DMS153 treated with DMSO at 0.1 percent for 48 hours (cell line): ENCODE measurements around the gene CFAP97D1.

ENCODE experiments used
- DNase-seq: peaks from one replicate; lab custom pipeline; 2025; ENCODE audit not compliant: unreplicated experiment; lab: John Stamatoyannopoulos, UW

CFAP97D1 gene

GRCh38 chr17:43767713-43768059 lies 12.5 kb upstream of the CFAP97D1 start:
- no peak for DNase-seq

- DNase-seq = no peak
These were observed 11.9 kb upstream of the CFAP97D1 start for GRCh38 chr17:43768382-43768781.

- DNase-seq = no peak
These were observed 11.3 kb upstream of the CFAP97D1 start for GRCh38 chr17:43768943-43769342.

DNA sequence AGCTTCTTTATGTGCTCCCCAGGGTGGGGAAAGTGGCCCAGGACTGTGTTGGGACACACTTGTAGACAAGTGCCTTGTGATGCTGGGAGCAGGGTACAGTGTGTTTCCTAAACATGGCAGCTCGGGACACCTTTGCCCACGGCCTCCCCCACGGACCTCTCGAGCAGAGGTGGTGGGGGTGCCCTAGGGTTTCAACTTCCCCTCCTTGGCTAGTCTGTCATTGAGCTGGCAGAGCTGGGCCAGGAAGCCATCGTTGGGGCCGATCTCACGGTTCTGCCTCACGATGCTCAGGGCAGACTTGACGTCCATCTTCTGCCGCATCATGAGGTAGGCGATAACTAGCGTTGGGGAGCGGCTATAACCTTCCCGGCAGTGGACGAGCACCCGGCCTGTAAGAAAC lies 10.8 kb upstream of the CFAP97D1 start:
- DNase-seq = no peak

DNA sequence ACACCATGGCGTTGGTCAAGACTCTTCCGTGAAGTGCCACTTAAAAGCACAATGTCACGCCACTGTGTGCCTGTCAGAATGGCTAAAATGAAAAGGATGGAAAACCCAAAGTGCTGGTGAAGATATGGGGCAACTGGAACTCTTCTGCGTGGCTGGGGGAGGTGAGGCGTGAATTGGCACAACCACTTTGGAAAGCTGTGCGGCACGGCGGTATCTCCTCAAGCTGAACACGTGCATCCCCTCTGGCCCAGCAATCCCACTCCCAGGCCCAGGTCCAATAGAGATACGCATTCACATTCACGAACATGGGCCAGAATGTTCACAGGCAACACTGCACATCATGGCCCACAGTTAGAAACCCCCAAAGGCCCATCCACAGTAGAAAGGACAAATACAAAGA lies 10.4 kb upstream of the CFAP97D1 start:
- no peak for DNase-seq

DNA sequence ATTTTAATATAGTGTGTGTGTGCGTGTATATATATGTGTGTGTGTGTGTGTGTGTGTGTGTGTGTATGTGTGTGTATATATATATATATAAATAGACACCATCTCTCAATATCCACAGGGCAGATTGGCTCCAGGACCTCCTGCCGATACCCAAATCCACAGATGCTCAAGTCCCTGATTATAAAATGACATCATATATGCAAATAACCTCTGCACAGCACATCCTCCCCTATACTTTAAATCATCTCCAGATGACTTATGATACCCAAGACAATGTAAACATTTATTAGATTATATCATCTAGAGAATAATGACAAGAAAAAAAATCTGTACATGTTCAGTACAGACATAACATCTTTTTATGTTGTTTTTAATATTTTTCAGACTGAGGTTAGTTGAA lies 9.3 kb upstream of the CFAP97D1 start:
- no peak for DNase-seq

GRCh38 chr17:43771463-43771862 lies 8.8 kb upstream of the CFAP97D1 start:
- no peak for DNase-seq

GRCh38 chr17:43772877-43773648 lies 7.2 kb upstream of the CFAP97D1 start:
- DNase-seq = no peak

DNA sequence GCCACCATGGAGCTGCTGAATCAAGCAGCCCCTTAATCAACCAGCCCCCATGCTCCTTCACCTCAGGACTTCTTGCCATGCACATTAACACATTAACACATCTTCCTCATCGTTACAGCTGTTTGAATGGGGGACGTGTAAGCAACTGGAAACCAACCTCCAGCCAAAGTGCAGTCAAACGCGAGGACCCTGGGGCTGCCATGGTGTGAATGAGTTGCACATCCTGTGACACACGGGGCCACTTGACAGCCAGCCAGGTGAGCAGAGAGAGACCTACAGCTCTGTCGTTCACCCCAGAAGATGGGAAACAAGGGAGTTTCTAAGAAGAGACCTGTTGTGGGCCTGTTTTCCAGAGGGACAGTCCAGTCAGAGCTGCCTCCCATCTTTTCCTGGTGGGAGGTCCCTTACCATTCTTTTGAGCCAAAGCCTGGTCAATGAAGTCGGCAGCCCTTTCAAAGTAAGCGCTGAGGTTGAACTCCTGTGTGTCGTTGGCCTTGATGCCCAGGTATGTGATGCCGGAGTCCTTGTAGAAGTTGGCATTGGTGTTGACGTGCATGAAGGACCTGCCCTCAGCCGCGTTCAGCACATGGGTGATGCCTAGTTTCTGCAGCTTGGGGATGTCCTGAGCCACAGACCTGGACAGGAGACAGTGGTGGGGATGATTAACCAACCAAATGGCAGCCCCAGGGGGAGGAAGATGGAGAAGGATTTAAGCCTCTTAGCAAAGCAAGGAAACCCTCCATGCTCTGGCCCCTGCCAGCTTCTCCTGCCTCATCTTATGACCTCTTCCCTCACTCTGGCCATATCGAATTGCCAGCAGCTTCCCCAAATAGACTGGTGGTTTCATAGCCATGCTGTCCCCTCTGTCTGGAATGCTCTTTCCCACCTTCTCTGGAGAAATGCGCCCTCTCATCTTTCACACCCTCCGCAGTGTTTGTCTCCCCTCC lies 5.7 kb upstream of the CFAP97D1 start:
- DNase-seq = no peak

- peak; percentile 27 for DNase-seq
These were observed 1.7 kb upstream of the CFAP97D1 start, which contains the start of gene DUSP3 for GRCh38 chr17:43778337-43779144. Gene DUSP3, minus strand, starts transcription at chr17:43778977. Its CDS starts 53 bp downstream, at chr17:43778924.

DNA sequence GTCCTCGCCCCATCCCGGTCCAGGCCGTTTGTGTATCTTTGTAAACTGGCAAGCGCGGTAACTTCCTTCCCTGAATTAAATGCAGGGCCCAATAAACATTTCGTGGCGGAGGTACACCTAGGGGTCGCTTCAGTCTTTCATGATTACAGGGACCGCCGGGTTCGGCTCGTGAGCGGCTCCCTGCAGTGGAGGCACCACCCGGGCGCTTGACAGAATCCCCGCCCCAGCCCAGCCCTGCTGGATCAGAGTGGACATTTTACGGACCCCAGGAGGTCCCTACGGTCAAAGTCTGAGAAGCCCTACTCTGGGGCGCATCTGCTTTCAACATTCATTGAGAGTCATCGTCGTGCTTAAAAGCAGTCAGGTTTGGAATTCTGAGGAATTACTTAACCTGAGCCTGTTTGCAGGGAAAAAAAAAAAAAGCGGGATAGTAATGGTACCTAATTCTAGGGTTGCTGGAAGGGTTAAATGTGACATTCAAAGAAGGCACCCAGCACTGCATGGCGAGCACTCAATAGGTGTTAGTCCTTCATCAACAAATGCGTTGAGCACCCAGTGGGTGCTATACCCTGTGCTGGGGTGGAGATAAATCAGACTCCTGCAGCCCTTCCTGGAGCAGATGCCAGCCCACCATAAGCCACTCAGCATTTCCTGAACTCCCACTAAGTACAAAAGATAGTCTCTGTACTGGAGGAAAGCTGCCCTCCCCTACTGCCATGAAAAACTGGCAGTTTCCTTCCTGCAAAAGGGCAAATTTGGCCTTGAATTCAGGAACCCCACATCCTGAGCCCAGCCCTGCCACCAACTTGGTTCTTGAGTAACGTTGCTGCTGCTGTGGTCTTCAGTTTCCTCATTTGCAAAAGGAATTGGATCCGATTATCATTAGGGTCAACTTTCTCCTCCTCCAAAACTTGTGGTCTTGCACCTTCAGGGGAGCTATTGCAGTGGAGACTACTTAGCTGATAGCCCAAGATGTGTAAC lies 800 bp upstream of the CFAP97D1 start:
- no peak for DNase-seq

DNA sequence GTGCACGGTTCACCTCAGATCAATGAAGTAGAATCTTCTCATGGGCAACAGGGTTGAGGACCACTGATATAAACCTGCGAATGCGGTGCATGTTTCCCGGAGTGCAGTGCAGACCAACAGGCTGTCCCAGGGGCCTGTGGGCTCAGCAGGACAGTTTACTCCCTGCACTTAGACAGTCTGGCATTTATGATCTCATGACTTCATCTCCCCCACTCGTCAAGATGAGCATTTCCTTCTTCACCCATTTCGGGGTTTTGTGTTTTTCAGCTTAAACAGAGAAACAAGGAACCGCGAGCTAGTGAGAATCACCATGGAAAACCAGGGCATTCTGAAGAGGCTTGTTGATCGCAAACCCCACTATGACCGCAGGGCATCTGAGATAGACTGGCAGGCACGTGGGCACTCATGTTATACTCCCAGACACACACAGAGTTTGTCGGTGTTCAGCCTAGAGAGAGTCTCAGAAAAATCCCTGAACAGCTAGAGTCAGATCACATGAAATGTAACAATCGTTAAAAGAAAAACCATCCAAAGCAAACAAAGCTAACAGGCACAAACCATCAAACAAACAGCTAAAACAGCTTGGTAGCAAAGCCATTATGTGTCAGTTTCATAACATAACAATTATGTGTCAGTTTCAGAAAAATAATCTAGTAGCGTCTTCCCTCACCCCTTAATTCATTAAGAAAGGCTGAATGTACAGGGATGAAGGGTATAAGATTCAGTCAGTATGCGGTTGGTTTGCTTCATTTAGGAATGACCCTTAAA lies 2.9 kb downstream of the CFAP97D1 start:
- DNase-seq = no peak

GRCh38 chr17:43784068-43784467 lies 3.8 kb downstream of the CFAP97D1 start:
- DNase-seq = no peak

DNA sequence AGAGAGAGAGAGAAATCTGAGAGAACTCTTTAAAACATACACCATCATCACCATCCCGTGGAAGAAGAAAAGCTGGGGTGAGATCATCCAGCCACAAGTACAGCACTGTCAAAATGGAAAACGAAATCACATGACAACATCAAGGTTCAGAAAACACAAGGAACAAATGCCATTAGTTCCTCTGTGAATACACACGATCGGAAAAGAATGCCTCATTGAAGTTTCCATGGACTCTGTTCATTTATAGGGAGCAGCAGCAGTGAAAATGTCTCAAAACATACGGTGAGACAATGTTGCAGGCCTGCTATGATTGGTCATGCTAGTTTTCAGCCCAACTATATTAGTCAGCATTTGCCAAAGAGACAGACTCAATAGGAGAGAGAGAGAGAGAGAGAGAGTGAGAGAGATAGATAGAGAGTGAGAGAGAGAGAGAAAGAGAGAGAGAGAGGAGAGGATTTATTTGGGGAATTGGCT lies 4.4 kb downstream of the CFAP97D1 start:
- no peak for DNase-seq

DNA sequence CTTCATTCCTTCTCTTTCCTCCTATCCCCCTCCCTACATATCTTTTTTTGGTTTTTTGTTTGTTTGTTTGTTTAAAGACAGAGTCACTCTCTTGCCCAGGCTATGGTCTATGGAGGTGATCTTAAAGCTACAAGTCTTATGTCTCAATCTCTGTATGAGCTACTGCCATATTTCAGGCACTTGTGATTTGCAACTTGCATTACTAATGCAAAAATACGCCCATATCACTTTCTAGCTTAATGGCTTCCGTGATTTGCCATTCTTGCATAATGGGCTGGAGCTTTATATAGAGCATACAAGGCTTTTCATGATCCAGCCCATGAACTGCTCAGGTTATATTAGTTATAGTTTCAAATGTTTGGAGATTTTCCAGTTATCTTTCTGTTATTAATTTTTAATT lies 7.5 kb downstream of the CFAP97D1 start:
- no peak for DNase-seq

DNA sequence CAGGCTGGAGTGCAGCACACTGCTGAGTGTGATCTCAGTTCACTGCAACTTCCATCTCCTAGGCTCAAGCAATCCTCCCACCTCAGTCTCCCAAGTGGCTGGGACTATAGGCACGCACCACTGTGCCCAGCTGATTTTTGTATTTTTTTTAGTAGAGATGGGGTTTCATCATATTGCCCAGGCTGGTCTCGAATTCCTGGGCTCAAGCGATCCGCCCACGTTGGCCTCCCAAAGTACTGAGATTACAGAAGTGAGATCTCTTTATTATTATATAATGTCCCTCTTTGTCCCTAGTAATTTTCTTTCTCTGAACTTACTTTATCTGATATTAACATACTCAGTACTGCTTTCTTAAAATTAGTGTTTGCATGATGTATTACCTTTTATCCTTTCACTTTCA lies 8.3 kb downstream of the CFAP97D1 start:
- no peak for DNase-seq

DNA sequence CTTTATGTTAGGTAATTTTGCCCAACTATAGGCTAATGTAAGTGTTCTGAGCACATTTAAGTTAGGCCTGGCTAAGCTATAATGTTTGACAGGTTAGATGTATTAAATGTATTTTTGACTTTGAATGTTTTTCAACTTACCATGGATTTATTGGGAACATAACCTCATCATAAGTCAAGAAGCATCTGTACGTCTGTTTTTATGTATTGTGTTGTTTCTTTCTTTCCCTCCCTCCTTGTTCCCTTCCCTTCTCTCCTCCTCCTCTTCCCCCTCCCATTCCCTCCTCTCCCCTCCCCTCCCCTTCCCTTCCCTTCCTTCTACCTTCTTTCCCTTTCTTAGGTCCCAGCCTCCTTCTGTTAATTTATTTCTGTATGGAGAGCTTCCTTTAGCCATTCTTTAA lies 9.2 kb downstream of the CFAP97D1 start:
- no peak for DNase-seq

- DNase-seq = peak; percentile 34
These were observed 10.2 kb downstream of the CFAP97D1 start for GRCh38 chr17:43790311-43790940.

- peak; percentile 56 for DNase-seq
These were observed 11.4 kb downstream of the CFAP97D1 start for GRCh38 chr17:43791589-43791988.
